ENCODE measurements around the gene TMEM187. TPM values are rescaled to one million over a fixed set of nuclear protein-coding genes. Genes with fewer than 3 reads are reported as not detected.

Gene TMEM187
- total RNA-seq, 1 experiment from 2014 or later, result 2.8 TPM

DNA sequence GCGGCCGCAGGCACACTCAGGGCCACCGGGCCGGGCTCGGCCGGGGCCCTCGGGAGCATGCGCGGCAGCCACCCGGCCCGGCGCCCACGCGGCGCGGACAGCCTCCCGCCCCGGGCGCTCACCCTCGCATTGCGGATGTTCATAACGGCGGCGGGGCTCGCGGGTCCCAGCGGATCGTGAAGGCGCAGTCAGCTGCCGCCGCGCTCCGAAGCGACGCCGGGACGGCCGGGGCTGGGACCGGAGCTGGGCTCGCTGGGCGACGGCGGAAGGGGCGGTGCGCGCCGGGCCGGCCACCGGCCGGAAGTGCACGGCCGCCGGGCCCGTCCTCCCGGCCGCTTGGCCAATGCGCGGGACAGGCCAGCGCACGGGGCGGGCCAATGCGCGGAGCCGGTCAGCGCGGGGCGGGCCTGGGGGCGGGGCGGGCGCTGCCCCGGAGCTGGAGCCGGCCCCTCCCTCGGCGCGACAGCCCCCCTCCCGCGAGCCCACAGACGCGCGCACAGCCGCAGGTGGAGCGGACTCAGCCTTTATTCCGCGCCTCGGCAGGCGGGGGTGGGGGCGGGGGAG is 37.7 kb upstream of the TMEM187 start, which contains the start of gene NAA10:
Gene NAA10 (minus strand): TSS at position 276 of the 564 bp plus-strand sequence. CDS start 133 bp downstream, at position 143.
- POLR2A ChIA-PET (ENCODE audit: low non-redundant PET), result interaction anchor here (0.6 kb wide), 1 partner anchor 163 kb away, joined by 3 read pairs; the partner anchor contains the start of gene MECP2
- H3K27me3 ChIP-seq (replicated peaks; ENCODE audit: insufficient read depth, low read depth, low read length, poor library complexity), result no peaks in the 10 kb centered on the region
- CTCF ChIA-PET, result no interaction called here
- intact Hi-C loops (cut with micrococcal nuclease; ENCODE audit: unreplicated experiment), result no loop called here
- DNase-seq (ENCODE audit: low spot score), result peak; percentile 73
- no peaks in the 10 kb centered on the region for H3K36me3 ChIP-seq (ENCODE audit: insufficient read depth, low read length, poor library complexity, severe bottlenecking)
- no peaks in the 10 kb centered on the region for H3K9me3 ChIP-seq (ENCODE audit: low read depth, low read length, poor library complexity, severe bottlenecking)
- BruUV-seq (replicated peaks), result no TSS peak
- TF ChIP-seq, protein P1, sequence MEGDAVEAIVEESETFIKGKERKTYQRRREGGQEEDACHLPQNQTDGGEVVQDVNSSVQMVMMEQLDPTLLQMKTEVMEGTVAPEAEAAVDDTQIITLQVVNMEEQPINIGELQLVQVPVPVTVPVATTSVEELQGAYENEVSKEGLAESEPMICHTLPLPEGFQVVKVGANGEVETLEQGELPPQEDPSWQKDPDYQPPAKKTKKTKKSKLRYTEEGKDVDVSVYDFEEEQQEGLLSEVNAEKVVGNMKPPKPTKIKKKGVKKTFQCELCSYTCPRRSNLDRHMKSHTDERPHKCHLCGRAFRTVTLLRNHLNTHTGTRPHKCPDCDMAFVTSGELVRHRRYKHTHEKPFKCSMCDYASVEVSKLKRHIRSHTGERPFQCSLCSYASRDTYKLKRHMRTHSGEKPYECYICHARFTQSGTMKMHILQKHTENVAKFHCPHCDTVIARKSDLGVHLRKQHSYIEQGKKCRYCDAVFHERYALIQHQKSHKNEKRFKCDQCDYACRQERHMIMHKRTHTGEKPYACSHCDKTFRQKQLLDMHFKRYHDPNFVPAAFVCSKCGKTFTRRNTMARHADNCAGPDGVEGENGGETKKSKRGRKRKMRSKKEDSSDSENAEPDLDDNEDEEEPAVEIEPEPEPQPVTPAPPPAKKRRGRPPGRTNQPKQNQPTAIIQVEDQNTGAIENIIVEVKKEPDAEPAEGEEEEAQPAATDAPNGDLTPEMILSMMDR (conservative IDR thresholded peaks at IDR 0.05; ENCODE audit: low read depth, low read length), result no peak
- TF ChIP-seq EZH2 (IDR thresholded peaks at IDR 0.05; ENCODE audit: borderline replicate concordance, low read depth, low read length, poor library complexity, severe bottlenecking), result no peak
- no peaks in the 10 kb centered on the region for H3K4me1 ChIP-seq (ENCODE audit: insufficient read depth, low read length, poor library complexity, severe bottlenecking)
- peak within 1 kb of the TSS; percentile 76 for H3K27ac ChIP-seq (ENCODE audit: low read depth, low read length, poor library complexity, severe bottlenecking)
- H3K4me3 ChIP-seq (ENCODE audit: low read depth, low read length, poor library complexity, severe bottlenecking), result peak within 1 kb of the TSS; percentile 60

- ChIA-PET CTCF (no interaction called here), POLR2A (ENCODE audit: low non-redundant PET) (interaction anchor here (0.6 kb wide), 1 partner anchor 162 kb away, joined by 3 read pairs; the partner anchor contains the start of gene MECP2)
- Histone ChIP-seq H3K9me3 (ENCODE audit: low read depth, low read length, poor library complexity, severe bottlenecking) (no peaks in the 10 kb centered on the region), H3K4me3 (ENCODE audit: low read depth, low read length, poor library complexity, severe bottlenecking) (peak overlapping the region; percentile 48), H3K4me1 (ENCODE audit: insufficient read depth, low read length, poor library complexity, severe bottlenecking) (no peaks in the 10 kb centered on the region), H3K27ac (ENCODE audit: low read depth, low read length, poor library complexity, severe bottlenecking) (no peak overlapping the region), H3K36me3 (ENCODE audit: insufficient read depth, low read length, poor library complexity, severe bottlenecking) (no peaks in the 10 kb centered on the region), H3K27me3 (replicated peaks; ENCODE audit: insufficient read depth, low read depth, low read length, poor library complexity) (no peaks in the 10 kb centered on the region)
- DNase-seq (ENCODE audit: low spot score), result no peak
- TF ChIP-seq, protein P1 (conservative IDR thresholded peaks at IDR 0.05; ENCODE audit: low read depth, low read length), result no peak
- no peak for TF ChIP-seq EZH2 (IDR thresholded peaks at IDR 0.05; ENCODE audit: borderline replicate concordance, low read depth, low read length, poor library complexity, severe bottlenecking)
- intact Hi-C loops (cut with micrococcal nuclease; ENCODE audit: unreplicated experiment), result no loop called here
- no TSS peak for BruUV-seq (replicated peaks)
Observed at GRCh38 chrX:153935326-153935851, 37.2 kb upstream of the TMEM187 start.

- no peak for TF ChIP-seq EZH2 (IDR thresholded peaks at IDR 0.05; ENCODE audit: borderline replicate concordance, low read depth, low read length, poor library complexity, severe bottlenecking)
- TF ChIP-seq, protein P1 (conservative IDR thresholded peaks at IDR 0.05; ENCODE audit: low read depth, low read length), result no peak
- ChIA-PET POLR2A (ENCODE audit: low non-redundant PET) (no interaction called here), CTCF (no interaction called here)
- intact Hi-C loops (cut with micrococcal nuclease; ENCODE audit: unreplicated experiment), result no loop called here
- DNase-seq (ENCODE audit: low spot score), result no peak
- H3K9me3 ChIP-seq (ENCODE audit: low read depth, low read length, poor library complexity, severe bottlenecking), result no peaks in the 10 kb centered on the region
- H3K27ac ChIP-seq (ENCODE audit: low read depth, low read length, poor library complexity, severe bottlenecking), result no peak overlapping the region
- H3K36me3 ChIP-seq (ENCODE audit: insufficient read depth, low read length, poor library complexity, severe bottlenecking), result no peaks in the 10 kb centered on the region
- BruUV-seq (replicated peaks), result no TSS peak
- H3K4me1 ChIP-seq (ENCODE audit: insufficient read depth, low read length, poor library complexity, severe bottlenecking), result no peaks in the 10 kb centered on the region
- H3K4me3 ChIP-seq (ENCODE audit: low read depth, low read length, poor library complexity, severe bottlenecking), result no peak overlapping the region
- H3K27me3 ChIP-seq (replicated peaks; ENCODE audit: insufficient read depth, low read depth, low read length, poor library complexity), result no peaks in the 10 kb centered on the region
Observed at GRCh38 chrX:153937056-153937455, 35.5 kb upstream of the TMEM187 start.
